K562 (cell line): ENCODE data around the gene FTO. TPM values are rescaled to one million over a fixed set of nuclear protein-coding genes. Genes with fewer than 3 reads are reported as not detected.
A peak's percentile ranks its signal among the peaks of the same experiment; 100 is the strongest.

Experiments used
- ATAC-seq: fragments of 200-7000 bp; cut with Tn5 transposase; 3 replicates; pipeline ENCODE4 v1.9.1; 2020; ENCODE audit warnings: moderate library complexity
- BruUV-seq: library from RNA; stranded (reverse); fragments of 400-500 nt; replicated peaks from 2 replicates; lab custom pipeline; 2021; lab: Mats Ljungman, UMichigan
- CTCF ChIA-PET: fragments of 300-600 bp; formaldehyde crosslinking; extraction: SDS; loops from one replicate; lab custom pipeline; 2021; ENCODE audit warnings: low intra/inter-chr PET ratio; lab: Yijun Ruan, JAX
- POLR2A ChIA-PET: fragments of 300-600, 350-650 bp; sonication (Branson Sonifier 250); formaldehyde crosslinking; extraction: SDS; loops from one replicate; lab custom pipeline; 2021; ENCODE audit warnings: antibody characterized with exemption, inconsistent platforms; lab: Yijun Ruan, JAX
- DNase-seq, 4 experiments: peaks; one replicate each; pipeline versions ENCODE4 v3.0.0 to v3.0.0-alpha.2; 2011 to 2018; ENCODE audit warnings: low spot score in 3 of 4, mixed read lengths in 3 of 4; ENCODE audit errors: extremely low read depth in 1 of 4
- FAIRE-seq: peaks from 2 replicates; lab custom pipeline; 2011; peaks lifted over from hg19 to GRCh38; lab: Jason Lieb, UNC
- H2AFZ ChIP-seq: 2 replicates; pipeline ENCODE4 v1.6.0; 2011; ENCODE audit warnings: low read depth, low read length, control low read depth, inconsistent platforms
- H3K27ac ChIP-seq: fragments of 200-600 bp; 3 replicates; pipeline ENCODE4 v1.8.0; 2011; ENCODE audit warnings: low read depth, mild to moderate bottlenecking, control low read depth, inconsistent platforms, low read length, moderate library complexity, mixed read lengths; ENCODE audit errors: extremely low read depth
- H3K27me3 ChIP-seq, 2 experiments: fragments of 300-600 bp in 1 of 2; 2 replicates in 1 of 2; 3 replicates in 1 of 2; pipeline versions ENCODE4 v1.6.0 to v1.8.0; 2011; ENCODE audit warnings: inconsistent platforms in 2 of 2, low read length in 2 of 2, mild to moderate bottlenecking in 1 of 2, mixed read lengths in 1 of 2, moderate library complexity in 1 of 2; ENCODE audit not compliant: control insufficient read depth in 2 of 2, insufficient read depth in 2 of 2
- H3K36me3 ChIP-seq: fragments of 300-600 bp; 3 replicates; pipeline ENCODE4 v1.8.0; 2011; ENCODE audit warnings: mild to moderate bottlenecking, low read length, inconsistent platforms; ENCODE audit not compliant: control insufficient read depth, insufficient read depth
- H3K4me1 ChIP-seq, 2 experiments: fragments of 200-600 bp in 1 of 2; replicated peaks in 1 of 2; 2 replicates in 1 of 2; 3 replicates in 1 of 2; pipeline versions ENCODE4 v1.5.1 to v1.8.0; 2011; ENCODE audit warnings: inconsistent platforms in 2 of 2, low read length in 2 of 2, mild to moderate bottlenecking in 1 of 2, mixed read lengths in 1 of 2, moderate library complexity in 1 of 2; ENCODE audit not compliant: control insufficient read depth in 2 of 2, insufficient read depth in 2 of 2
- H3K4me2 ChIP-seq: 2 replicates; pipeline ENCODE4 v1.6.1; 2011; ENCODE audit warnings: low read length, control low read depth, inconsistent platforms, mixed read lengths; ENCODE audit not compliant: insufficient read depth
- H3K4me3 ChIP-seq: fragments of 200-600 bp; sonication (generic), shearing (Covaris generic); 2 replicates; pipeline ENCODE4 v1.5.1; 2016; ENCODE audit warnings: control low read depth, inconsistent platforms
- H3K79me2 ChIP-seq: fragments of 200-600 bp; 3 replicates; pipeline ENCODE4 v1.8.0; 2011; ENCODE audit warnings: low read length, inconsistent platforms; ENCODE audit not compliant: control insufficient read depth, insufficient read depth
- H3K9ac ChIP-seq, 2 experiments: 2 replicates each; pipeline versions ENCODE4 v1.6.0 to v1.6.1; 2011; ENCODE audit warnings: low read depth in 2 of 2, low read length in 2 of 2, control low read depth in 1 of 2, inconsistent platforms in 1 of 2, mild to moderate bottlenecking in 1 of 2, mixed read lengths in 1 of 2; ENCODE audit not compliant: insufficient read depth in 1 of 2
- H3K9me1 ChIP-seq: one replicate; pipeline ENCODE4 v1.6.0; 2011; ENCODE audit warnings: inconsistent platforms, mild to moderate bottlenecking, low read length, moderate library complexity; ENCODE audit not compliant: control insufficient read depth, insufficient read depth
- H3K9me3 ChIP-seq: replicated peaks from 2 replicates; pipeline ENCODE4 v1.5.1; 2011; ENCODE audit warnings: low read depth, low read length, inconsistent platforms; ENCODE audit not compliant: control insufficient read depth, insufficient read depth
- H4K20me1 ChIP-seq: replicated peaks from 2 replicates; pipeline ENCODE4 v1.6.1; 2011; ENCODE audit warnings: low read length, inconsistent platforms, mixed read lengths; ENCODE audit not compliant: control insufficient read depth, insufficient read depth
- HIVEP1 ChIP-seq: fragments of 250-450 bp; sonication (Bioruptor Pico); IDR thresholded peaks from 2 replicates; pipeline ENCODE4 v1.4.0; 2020; ENCODE audit warnings: mild to moderate bottlenecking
- NBN ChIP-seq: fragments of 450-650 bp; IDR thresholded peaks from 2 replicates; pipeline ENCODE4 v1.6.1; 2016; ENCODE audit warnings: low read depth, mild to moderate bottlenecking
- NELFE ChIP-seq: IDR thresholded peaks from 2 replicates; pipeline ENCODE4 v1.6.1; 2011; ENCODE audit warnings: mild to moderate bottlenecking; ENCODE audit not compliant: insufficient read depth, insufficient read length
- TARDBP ChIP-seq: fragments of 450-650 bp; IDR thresholded peaks from 2 replicates; pipeline ENCODE4 v1.6.1; 2016
- XRCC4 ChIP-seq: IDR thresholded peaks from one replicate; pipeline ENCODE4 v1.6.1; 2011; ENCODE audit not compliant: insufficient read depth, insufficient read length; ENCODE audit errors: extremely low read depth
- ZFP30 ChIP-seq: fragments of 250-450 bp; sonication (Bioruptor Pico); IDR thresholded peaks from 2 replicates; pipeline ENCODE4 v1.8.0; 2022; ENCODE audit warnings: moderate library complexity, mild to moderate bottlenecking, inconsistent platforms, borderline replicate concordance
- WGBS: fragments of 100-300 bp; shearing (Covaris generic); methylation state at CpG from one replicate; pipeline ENCODE4 v1.1.6; 2016; ENCODE audit warnings: low coverage, mixed read lengths; ENCODE audit not compliant: insufficient coverage; ENCODE audit errors: missing lambda C conversion rate; 5-methylcytosine and 5-hydroxymethylcytosine counted together
- in situ Hi-C: fragments of 300-500 bp; cut with MboI; formaldehyde crosslinking; loops from 4 replicates; pipeline ENCODE4 v1.15.0; 2018; ENCODE audit warnings: inconsistent platforms, mixed read lengths
- intact Hi-C: fragments of 100-400 bp; cut with micrococcal nuclease; formaldehyde crosslinking; loops from 2 replicates; pipeline ENCODE4 v1.14.2; 2022
- polyA plus RNA-seq, 8 experiments: library from polyadenylated mRNA; depleted of rRNA in 4 of 8; stranded (reverse) in 5 of 8; unstranded in 3 of 8; fragments of >200 nt; fragmentation: Nextera tagmentation in 2 of 8; fragmentation: Illumina TruSeq in 1 of 8; extraction: Ambion mirVana in 2 of 8; extraction: Trizol in 1 of 8; gene quantifications; 2 replicates each; pipeline versions ENCODE4 v1.2.1 to v1.2.3, GENCODE V29; 2011 to 2014; ENCODE audit warnings: inconsistent platforms in 1 of 8, missing spikeins in 1 of 8
- total RNA-seq, 7 experiments: library from RNA; depleted of rRNA in 6 of 7; stranded (reverse); fragments of >200 nt in 6 of 7; fragmentation: Illumina TruSeq in 2 of 7; extraction: Trizol in 2 of 7; gene quantifications; 2 replicates each; pipeline versions ENCODE4 v1.2.1 to v1.2.3, GENCODE V29; 2011 to 2021; ENCODE audit warnings: low replicate concordance in 1 of 7
- TF ChIP-seq, protein P1 (sequence below): sonication (generic); formaldehyde crosslinking; IDR thresholded peaks from 2 replicates; pipeline ENCODE4 v1.8.0; 2022; ENCODE audit warnings: mild to moderate bottlenecking, low read depth, missing genetic modification reagents

Gene FTO
- total and polyA plus RNA-seq, 9 of the 15 experiments (the other 6 are each of a cell fraction or from before 2014, with no cell fraction given): 11.3 to 27.7 (median 25.5) TPM

DNA sequence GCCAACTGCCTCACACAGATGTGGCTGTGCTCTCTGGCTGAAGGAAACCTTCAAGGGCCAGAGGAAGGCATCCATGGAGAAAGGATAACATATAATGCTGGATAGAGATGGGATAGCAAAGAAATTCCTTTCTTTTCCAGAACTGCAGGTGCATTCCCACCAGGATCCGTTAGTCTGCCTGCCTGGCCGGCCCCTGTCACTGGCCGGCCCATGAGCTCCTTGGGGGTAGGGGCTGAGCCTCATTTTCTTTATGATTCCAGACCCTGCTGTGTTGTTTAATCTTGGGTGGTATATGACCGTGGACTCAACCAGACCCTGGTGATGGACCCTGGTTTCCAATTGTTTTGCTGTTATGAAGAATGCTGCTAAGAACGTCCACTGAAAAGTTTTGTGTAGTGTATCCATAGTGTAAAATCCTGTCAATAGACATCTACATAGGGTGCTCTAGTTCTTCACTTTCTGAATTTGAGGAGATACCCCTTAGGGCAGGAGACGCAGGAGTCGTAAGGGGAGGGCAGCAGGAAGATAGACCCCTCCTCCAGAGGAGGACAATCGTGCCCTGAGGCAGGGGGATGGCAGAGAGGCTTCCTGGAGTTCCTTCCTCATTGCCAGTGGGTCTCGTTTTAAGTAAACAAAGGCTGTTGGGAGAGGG is 489.2 kb downstream of the FTO start:
- Histone ChIP-seq H3K4me3 (no peak overlapping the region), H2AFZ (no peak overlapping the region), H3K4me2 (0 out of 2 replicates have a peak overlapping the region, but pooled peaks have one; percentile 65), H3K9me1 (no peaks in the 10 kb centered on the region), H3K79me2 (no peaks in the 10 kb centered on the region), H3K9ac (no peak overlapping the region), H4K20me1 (no peaks in the 10 kb centered on the region), H3K27me3 (peaks cover 0 to 7% of the 10 kb centered on the region in 2 experiments; a peak in 1 of 5 replicates), H3K4me1 (peaks cover 0 to 12% of the 10 kb centered on the region in 2 experiments; a peak in 2 of 5 replicates), H3K27ac (no peak overlapping the region), H3K36me3 (no peaks in the 10 kb centered on the region), H3K9me3 (no peaks in the 10 kb centered on the region)
- no TSS peak for BruUV-seq
- ChIA-PET CTCF (no interaction called here), POLR2A (no interaction called here)
- intact Hi-C loops: no loop called here
- in situ Hi-C loops: no loop called here
- TF ChIP-seq NBN: no peak
- TF ChIP-seq TARDBP: no peak
- no peak for TF ChIP-seq HIVEP1
- TF ChIP-seq XRCC4: no peak
- TF ChIP-seq, protein P1, sequence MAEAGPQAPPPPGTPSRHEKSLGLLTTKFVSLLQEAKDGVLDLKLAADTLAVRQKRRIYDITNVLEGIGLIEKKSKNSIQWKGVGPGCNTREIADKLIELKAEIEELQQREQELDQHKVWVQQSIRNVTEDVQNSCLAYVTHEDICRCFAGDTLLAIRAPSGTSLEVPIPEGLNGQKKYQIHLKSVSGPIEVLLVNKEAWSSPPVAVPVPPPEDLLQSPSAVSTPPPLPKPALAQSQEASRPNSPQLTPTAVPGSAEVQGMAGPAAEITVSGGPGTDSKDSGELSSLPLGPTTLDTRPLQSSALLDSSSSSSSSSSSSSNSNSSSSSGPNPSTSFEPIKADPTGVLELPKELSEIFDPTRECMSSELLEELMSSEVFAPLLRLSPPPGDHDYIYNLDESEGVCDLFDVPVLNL (CRISPR knock-in tag): no peak
- TF ChIP-seq NELFE: no peak
- TF ChIP-seq ZFP30 (CRISPR knock-in tag): no peak
- ATAC-seq (no peak), DNase-seq (no peak), FAIRE-seq (no peak)
- 0% methylated on average over 7 of the region's 9 CpGs for WGBS
